Measurements from ENCODE around the gene CDYL2.
"Not testable (repeated sequence)": the region's sequence is repeated elsewhere in the genome, so short reads cannot be mapped to it uniquely, and the experiment has no call there.

CDYL2 gene

GRCh38 chr16:80672379-80672778 is 132.0 kb downstream of the CDYL2 start:
- DNase-seq (ENCODE audit: low read depth in 2 of 2) = no peak

GRCh38 chr16:80671281-80671849 is 133.0 kb downstream of the CDYL2 start:
- no peak for DNase-seq (ENCODE audit: low read depth in 2 of 2)

GRCh38 chr16:80670170-80670865 is 134.1 kb downstream of the CDYL2 start:
- peak in 1 of 2 experiments; percentile 18 for DNase-seq (ENCODE audit: low read depth in 2 of 2)

- no peak for DNase-seq (ENCODE audit: low read depth in 2 of 2)
These were observed 134.7 kb downstream of the CDYL2 start for GRCh38 chr16:80669673-80670072.

- DNase-seq (ENCODE audit: low read depth in 2 of 2) = no peak
These were observed 136.5 kb downstream of the CDYL2 start for GRCh38 chr16:80667925-80668324.

GRCh38 chr16:80667251-80667560 is 137.2 kb downstream of the CDYL2 start:
- DNase-seq (ENCODE audit: low read depth in 2 of 2) = no peak

- no peak for DNase-seq (ENCODE audit: low read depth in 2 of 2)
These were observed 137.8 kb downstream of the CDYL2 start for GRCh38 chr16:80666378-80667250.

GRCh38 chr16:80665356-80665755 is 139.0 kb downstream of the CDYL2 start:
- DNase-seq (ENCODE audit: low read depth in 2 of 2) = no peak

- no peak for DNase-seq (ENCODE audit: low read depth in 2 of 2)
These were observed 139.6 kb downstream of the CDYL2 start for GRCh38 chr16:80664786-80665185.

GRCh38 chr16:80664226-80664625 is 140.2 kb downstream of the CDYL2 start:
- DNase-seq (ENCODE audit: low read depth in 2 of 2) = no peak

GRCh38 chr16:80663078-80663477 is 141.3 kb downstream of the CDYL2 start:
- no peak for DNase-seq (ENCODE audit: low read depth in 2 of 2)

GRCh38 chr16:80659865-80660264 is 144.5 kb downstream of the CDYL2 start:
- no peak for DNase-seq (ENCODE audit: low read depth in 2 of 2)

GRCh38 chr16:80656711-80657150 is 147.7 kb downstream of the CDYL2 start:
- DNase-seq (ENCODE audit: low read depth in 2 of 2) = peak in 1 of 2 experiments; percentile 7

- no peak for DNase-seq (ENCODE audit: low read depth in 2 of 2)
These were observed 148.2 kb downstream of the CDYL2 start for GRCh38 chr16:80656161-80656560.

GRCh38 chr16:80655751-80656150 is 148.6 kb downstream of the CDYL2 start:
- no peak for DNase-seq (ENCODE audit: low read depth in 2 of 2)

GRCh38 chr16:80654094-80654862 is 150.1 kb downstream of the CDYL2 start:
- no peak for DNase-seq (ENCODE audit: low read depth in 2 of 2)

- DNase-seq (ENCODE audit: low read depth in 2 of 2) = no peak
These were observed 152.0 kb downstream of the CDYL2 start for GRCh38 chr16:80652441-80652840.

GRCh38 chr16:80650281-80650680 is 154.1 kb downstream of the CDYL2 start:
- DNase-seq (ENCODE audit: low read depth in 2 of 2) = not testable (repeated sequence)

- no peak for DNase-seq (ENCODE audit: low read depth in 2 of 2)
These were observed 164.1 kb downstream of the CDYL2 start for GRCh38 chr16:80640316-80640715.

GRCh38 chr16:80639636-80640035 is 164.8 kb downstream of the CDYL2 start:
- DNase-seq (ENCODE audit: low read depth in 2 of 2) = no peak

GRCh38 chr16:80637621-80638020 is 166.8 kb downstream of the CDYL2 start:
- no peak for DNase-seq (ENCODE audit: low read depth in 2 of 2)

- DNase-seq (ENCODE audit: low read depth in 2 of 2) = no peak
These were observed 172.8 kb downstream of the CDYL2 start for GRCh38 chr16:80631581-80631980.

Measured in stimulated activated CD4-positive, alpha-beta T cell treated with anti-CD3 and anti-CD28 coated beads, Interleukin-12 subunit alpha, Interleukin-12 subunit beta, amount 100 ng/mL, for 24 hours (primary cell).